ENCODE data around the gene PZP. TPM values are rescaled to one million over a fixed set of nuclear protein-coding genes. Genes with fewer than 3 reads are reported as not detected.
A peak's percentile ranks its signal among the peaks of the same experiment; 100 is the strongest.
"Not testable (repeated sequence)": the region's sequence is repeated elsewhere in the genome, so short reads cannot be mapped to it uniquely, and the experiment has no call there.

PZP gene
- total RNA-seq, 6 experiments from 2014 or later, result not detected

GRCh38 chr12:9240776-9241175 lies 32.6 kb upstream of the PZP start:
- H3K4me3 Mint-ChIP-seq, result no peak overlapping the region
- H3K27me3 Mint-ChIP-seq (ENCODE audit: insufficient read depth), result no peaks in the 10 kb centered on the region
- no peaks in the 10 kb centered on the region for H3K9me3 Mint-ChIP-seq
- H3K27ac Mint-ChIP-seq, result no peak overlapping the region
- H3K36me3 Mint-ChIP-seq (ENCODE audit: low read depth), result 0 out of 2 replicates have a peak, but pooled peaks cover 4% of the 10 kb centered on the region
- no peaks in the 10 kb centered on the region for H3K4me1 Mint-ChIP-seq (ENCODE audit: low read depth)
- no peak for TF ChIP-seq CTCF (IDR thresholded peaks at IDR 0.05)
- no peak for DNase-seq

GRCh38 chr12:9240004-9240635 lies 31.9 kb upstream of the PZP start:
- H3K36me3 Mint-ChIP-seq (ENCODE audit: low read depth); H3K4me1 Mint-ChIP-seq (ENCODE audit: low read depth); DNase-seq; H3K27ac Mint-ChIP-seq; H3K27me3 Mint-ChIP-seq (ENCODE audit: insufficient read depth); H3K9me3 Mint-ChIP-seq: not testable (repeated sequence)
- H3K4me3 Mint-ChIP-seq, result peak overlapping the region; percentile 10; the same call in 1 of the 2 replicates

GRCh38 chr12:9237286-9237685 lies 29.1 kb upstream of the PZP start:
- Mint-ChIP-seq H3K4me3 (no peak overlapping the region), H3K4me1 (ENCODE audit: low read depth) (no peaks in the 10 kb centered on the region), H3K27me3 (ENCODE audit: insufficient read depth) (no peaks in the 10 kb centered on the region; the same call in none of the 2 replicates), H3K9me3 (no peaks in the 10 kb centered on the region), H3K27ac (no peak overlapping the region), H3K36me3 (ENCODE audit: low read depth) (0 out of 2 replicates have a peak, but pooled peaks cover 4% of the 10 kb centered on the region)
- DNase-seq, result no peak
- no peak for TF ChIP-seq CTCF (IDR thresholded peaks at IDR 0.05)

GRCh38 chr12:9235519-9235918 lies 27.3 kb upstream of the PZP start:
- TF ChIP-seq CTCF (IDR thresholded peaks at IDR 0.05), result no peak
- Mint-ChIP-seq H3K27me3 (ENCODE audit: insufficient read depth) (no peaks in the 10 kb centered on the region; the same call in none of the 2 replicates), H3K36me3 (ENCODE audit: low read depth) (0 out of 2 replicates have a peak, but pooled peaks cover 4% of the 10 kb centered on the region), H3K27ac (no peak overlapping the region), H3K4me1 (ENCODE audit: low read depth) (no peaks in the 10 kb centered on the region), H3K9me3 (no peaks in the 10 kb centered on the region), H3K4me3 (no peak overlapping the region)
- no peak for DNase-seq

- Mint-ChIP-seq H3K27me3 (ENCODE audit: insufficient read depth) (no peaks in the 10 kb centered on the region), H3K9me3 (peaks cover 17% of the 10 kb centered on the region), H3K4me3 (no peak overlapping the region), H3K4me1 (ENCODE audit: low read depth) (no peaks in the 10 kb centered on the region), H3K27ac (no peak overlapping the region), H3K36me3 (ENCODE audit: low read depth) (no peaks in the 10 kb centered on the region)
- DNase-seq, result no peak
- no peak for TF ChIP-seq CTCF (IDR thresholded peaks at IDR 0.05)
Observed at GRCh38 chr12:9227950-9228349, 19.8 kb upstream of the PZP start.

- Mint-ChIP-seq H3K4me3 (no peak overlapping the region), H3K27me3 (ENCODE audit: insufficient read depth) (no peaks in the 10 kb centered on the region; the same call in 1 of the 2 replicates), H3K4me1 (ENCODE audit: low read depth) (no peaks in the 10 kb centered on the region), H3K36me3 (ENCODE audit: low read depth) (no peaks in the 10 kb centered on the region), H3K9me3 (peaks cover 19% of the 10 kb centered on the region), H3K27ac (no peak overlapping the region)
- no peak for TF ChIP-seq CTCF (IDR thresholded peaks at IDR 0.05)
- DNase-seq, result no peak
Observed at GRCh38 chr12:9223830-9224229, 15.6 kb upstream of the PZP start.
